ENCODE results near the gene CCNE1.

CCNE1 gene

GRCh38 chr19:29844891-29845573 is 33.2 kb downstream of the CCNE1 start (continued):
- TF ChIP-seq ZBTB48 (tag by site-specific recombination; IDR thresholded peaks at IDR 0.05): peak; percentile 63; the same call in 1 of the 2 replicates
- TF ChIP-seq ZFHX2 (tag by site-specific recombination; conservative IDR thresholded peaks at IDR 0.05): peak; percentile 72; the same call in 1 of the 2 replicates
- TF ChIP-seq ZBTB7A (tag by site-specific recombination; IDR thresholded peaks at IDR 0.05; ENCODE audit: low read depth): no peak; the same call in 1 of the 2 replicates
- no peak for TF ChIP-seq ZNF416 (tag by site-specific recombination; IDR thresholded peaks at IDR 0.05)
- TF ChIP-seq WT1 (tag by site-specific recombination; IDR thresholded peaks at IDR 0.05): peak; percentile 39; the same call in 1 of the 2 replicates
- TF ChIP-seq ZNF157 (tag by site-specific recombination; IDR thresholded peaks at IDR 0.05): no peak
- TF ChIP-seq ZNF555 (tag by site-specific recombination; conservative IDR thresholded peaks at IDR 0.05): no peak
- TF ChIP-seq ZBTB20 (tag by site-specific recombination; IDR thresholded peaks at IDR 0.05): peak; percentile 99
- TF ChIP-seq ZNF266 (tag by site-specific recombination; IDR thresholded peaks at IDR 0.05; ENCODE audit: low read depth): no peak
- TF ChIP-seq ZNF549 (tag by site-specific recombination; IDR thresholded peaks at IDR 0.05): no peak
- TF ChIP-seq ZFP3 (tag by site-specific recombination; IDR thresholded peaks at IDR 0.05; ENCODE audit: low read depth): no peak
- no peak; the same call in 1 of the 2 replicates for TF ChIP-seq YY2 (tag by site-specific recombination; IDR thresholded peaks at IDR 0.05)
- no peak for TF ChIP-seq FEZF1 (tag by site-specific recombination; IDR thresholded peaks at IDR 0.05)
- TF ChIP-seq ZSCAN23 (tag by site-specific recombination; IDR thresholded peaks at IDR 0.05): no peak
- peak; percentile 80 for TF ChIP-seq CTCF (tag by site-specific recombination; IDR thresholded peaks at IDR 0.05)
- no peak for TF ChIP-seq ZNF677 (tag by site-specific recombination; IDR thresholded peaks at IDR 0.05)
- no peak for TF ChIP-seq ZNF473 (tag by site-specific recombination; IDR thresholded peaks at IDR 0.05)
- TF ChIP-seq PRDM4 (tag by site-specific recombination; IDR thresholded peaks at IDR 0.05): peak; percentile 46
- TF ChIP-seq ZNF624 (tag by site-specific recombination; IDR thresholded peaks at IDR 0.05): no peak
- no peak for TF ChIP-seq HOXD13 (CRISPR knock-in tag; IDR thresholded peaks at IDR 0.05; ENCODE audit: borderline replicate concordance)
- no peak; the same call in 1 of the 2 replicates for TF ChIP-seq GFI1B (tag by site-specific recombination; IDR thresholded peaks at IDR 0.05)
- no peak for TF ChIP-seq ZNF621 (tag by site-specific recombination; IDR thresholded peaks at IDR 0.05)
- no peak for TF ChIP-seq ZNF530 (tag by site-specific recombination; IDR thresholded peaks at IDR 0.05; ENCODE audit: low read depth)
- TF ChIP-seq TCF7L2 (IDR thresholded peaks at IDR 0.05; ENCODE audit: borderline replicate concordance, low read depth, low read length): peak; percentile 72
- no peak for TF ChIP-seq ZNF112 (tag by site-specific recombination; IDR thresholded peaks at IDR 0.05)
- TF ChIP-seq KLF8 (tag by site-specific recombination; IDR thresholded peaks at IDR 0.05): peak; percentile 97
- TF ChIP-seq ZNF664 (tag by site-specific recombination; IDR thresholded peaks at IDR 0.05): no peak
- 0 out of 2 replicates have a peak, but pooled peaks have one; percentile 35 for TF ChIP-seq PBX3 (CRISPR knock-in tag; IDR thresholded peaks at IDR 0.05)
- TF ChIP-seq, protein P1, sequence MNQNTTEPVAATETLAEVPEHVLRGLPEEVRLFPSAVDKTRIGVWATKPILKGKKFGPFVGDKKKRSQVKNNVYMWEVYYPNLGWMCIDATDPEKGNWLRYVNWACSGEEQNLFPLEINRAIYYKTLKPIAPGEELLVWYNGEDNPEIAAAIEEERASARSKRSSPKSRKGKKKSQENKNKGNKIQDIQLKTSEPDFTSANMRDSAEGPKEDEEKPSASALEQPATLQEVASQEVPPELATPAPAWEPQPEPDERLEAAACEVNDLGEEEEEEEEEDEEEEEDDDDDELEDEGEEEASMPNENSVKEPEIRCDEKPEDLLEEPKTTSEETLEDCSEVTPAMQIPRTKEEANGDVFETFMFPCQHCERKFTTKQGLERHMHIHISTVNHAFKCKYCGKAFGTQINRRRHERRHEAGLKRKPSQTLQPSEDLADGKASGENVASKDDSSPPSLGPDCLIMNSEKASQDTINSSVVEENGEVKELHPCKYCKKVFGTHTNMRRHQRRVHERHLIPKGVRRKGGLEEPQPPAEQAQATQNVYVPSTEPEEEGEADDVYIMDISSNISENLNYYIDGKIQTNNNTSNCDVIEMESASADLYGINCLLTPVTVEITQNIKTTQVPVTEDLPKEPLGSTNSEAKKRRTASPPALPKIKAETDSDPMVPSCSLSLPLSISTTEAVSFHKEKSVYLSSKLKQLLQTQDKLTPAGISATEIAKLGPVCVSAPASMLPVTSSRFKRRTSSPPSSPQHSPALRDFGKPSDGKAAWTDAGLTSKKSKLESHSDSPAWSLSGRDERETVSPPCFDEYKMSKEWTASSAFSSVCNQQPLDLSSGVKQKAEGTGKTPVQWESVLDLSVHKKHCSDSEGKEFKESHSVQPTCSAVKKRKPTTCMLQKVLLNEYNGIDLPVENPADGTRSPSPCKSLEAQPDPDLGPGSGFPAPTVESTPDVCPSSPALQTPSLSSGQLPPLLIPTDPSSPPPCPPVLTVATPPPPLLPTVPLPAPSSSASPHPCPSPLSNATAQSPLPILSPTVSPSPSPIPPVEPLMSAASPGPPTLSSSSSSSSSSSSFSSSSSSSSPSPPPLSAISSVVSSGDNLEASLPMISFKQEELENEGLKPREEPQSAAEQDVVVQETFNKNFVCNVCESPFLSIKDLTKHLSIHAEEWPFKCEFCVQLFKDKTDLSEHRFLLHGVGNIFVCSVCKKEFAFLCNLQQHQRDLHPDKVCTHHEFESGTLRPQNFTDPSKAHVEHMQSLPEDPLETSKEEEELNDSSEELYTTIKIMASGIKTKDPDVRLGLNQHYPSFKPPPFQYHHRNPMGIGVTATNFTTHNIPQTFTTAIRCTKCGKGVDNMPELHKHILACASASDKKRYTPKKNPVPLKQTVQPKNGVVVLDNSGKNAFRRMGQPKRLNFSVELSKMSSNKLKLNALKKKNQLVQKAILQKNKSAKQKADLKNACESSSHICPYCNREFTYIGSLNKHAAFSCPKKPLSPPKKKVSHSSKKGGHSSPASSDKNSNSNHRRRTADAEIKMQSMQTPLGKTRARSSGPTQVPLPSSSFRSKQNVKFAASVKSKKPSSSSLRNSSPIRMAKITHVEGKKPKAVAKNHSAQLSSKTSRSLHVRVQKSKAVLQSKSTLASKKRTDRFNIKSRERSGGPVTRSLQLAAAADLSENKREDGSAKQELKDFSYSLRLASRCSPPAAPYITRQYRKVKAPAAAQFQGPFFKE (tag by site-specific recombination; IDR thresholded peaks at IDR 0.05; ENCODE audit: borderline replicate concordance): no peak
- TF ChIP-seq ZNF747 (tag by site-specific recombination; IDR thresholded peaks at IDR 0.05): no peak
- TF ChIP-seq ZNF626 (tag by site-specific recombination; IDR thresholded peaks at IDR 0.05): no peak

Data from HEK293 (cell line).